ENCODE data around the gene ZNHIT3.
A peak's percentile ranks its signal among the peaks of the same experiment; 100 is the strongest.

Gene ZNHIT3

DNA sequence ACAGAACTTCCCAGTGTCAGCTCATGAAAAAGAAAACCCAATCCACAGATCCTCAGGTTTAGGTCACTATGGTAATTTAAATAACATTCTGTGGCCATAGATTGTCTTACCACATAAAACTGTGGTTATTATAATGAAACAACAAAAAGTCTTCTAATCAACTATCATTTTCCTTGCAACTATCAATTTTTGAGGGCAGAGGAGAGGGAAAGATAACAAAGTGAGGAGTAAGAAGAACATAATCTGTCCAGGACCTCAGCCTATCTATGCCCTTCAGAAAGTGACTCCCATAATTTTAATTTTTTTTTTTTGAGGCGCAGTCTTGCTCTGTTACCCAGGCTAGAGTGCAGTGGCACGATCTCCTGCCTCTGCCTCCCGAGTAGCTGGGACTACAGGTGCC, 54.2 kb downstream of the ZNHIT3 start:
- Mint-ChIP-seq H3K9me3 (no peaks in the 10 kb centered on the region), H3K27ac (no peak overlapping the region), H3K4me3 (no peak overlapping the region), H3K4me1 (peaks cover 10% of the 10 kb centered on the region), H3K27me3 (no peaks in the 10 kb centered on the region), H3K36me3 (peaks cover 5% of the 10 kb centered on the region)
- no peak for DNase-seq (ENCODE audit: low spot score in 2 of 2)
- no peak for ATAC-seq (ENCODE audit: low read depth)

DNA sequence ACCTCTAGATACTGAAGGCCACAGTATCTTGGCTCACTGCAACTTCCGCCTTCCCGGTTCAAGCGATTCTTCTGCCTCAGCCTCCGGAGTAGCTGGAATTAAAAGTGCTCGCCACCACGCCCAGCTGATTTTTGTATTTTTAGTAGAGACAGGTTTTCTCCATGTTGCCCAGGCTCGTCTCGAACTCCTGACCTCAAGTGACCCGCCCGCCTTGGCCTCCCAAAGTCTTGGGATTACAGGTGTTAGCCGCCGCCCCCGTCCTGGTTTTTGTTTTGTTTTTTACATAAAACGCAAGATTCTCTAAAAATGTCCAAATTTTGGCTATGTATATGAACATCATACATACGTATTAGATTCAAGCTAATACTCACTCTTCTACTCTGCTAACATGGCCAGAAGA, 56.3 kb downstream of the ZNHIT3 start:
- peaks cover 10% of the 10 kb centered on the region for H3K4me1 Mint-ChIP-seq
- no peak overlapping the region for H3K27ac Mint-ChIP-seq

DNA sequence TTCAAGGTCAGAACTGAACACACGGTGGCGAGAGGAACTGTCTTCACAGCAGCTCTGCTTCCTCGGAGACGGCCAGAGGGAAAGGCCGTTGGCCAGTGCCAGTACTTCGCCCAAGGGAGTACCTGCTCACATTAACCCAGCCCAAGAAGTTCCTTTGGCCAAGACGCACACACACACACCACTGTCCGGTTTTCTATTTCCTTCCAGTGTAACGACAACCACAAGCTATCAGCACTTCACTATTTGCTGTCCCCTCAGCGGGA, 57.5 kb downstream of the ZNHIT3 start:
- no peak for ATAC-seq (ENCODE audit: low read depth)
- Mint-ChIP-seq H3K27ac (peak overlapping the region; percentile 100), H3K36me3 (peaks cover 3% of the 10 kb centered on the region), H3K4me3 (peak overlapping the region; percentile 94), H3K4me1 (peaks cover 16% of the 10 kb centered on the region), H3K9me3 (no peaks in the 10 kb centered on the region), H3K27me3 (no peaks in the 10 kb centered on the region)
- DNase-seq (ENCODE audit: low spot score in 2 of 2): peak in 1 of 2 donors; percentile 37

More for the DNA sequence above, 56.3 kb downstream of the ZNHIT3 start:
- Mint-ChIP-seq H3K4me3 (no peak overlapping the region), H3K36me3 (peaks cover 3% of the 10 kb centered on the region), H3K9me3 (no peaks in the 10 kb centered on the region), H3K27me3 (no peaks in the 10 kb centered on the region)
- ATAC-seq (ENCODE audit: low read depth) (no peak), DNase-seq (ENCODE audit: low spot score in 2 of 2) (no peak)

DNA sequence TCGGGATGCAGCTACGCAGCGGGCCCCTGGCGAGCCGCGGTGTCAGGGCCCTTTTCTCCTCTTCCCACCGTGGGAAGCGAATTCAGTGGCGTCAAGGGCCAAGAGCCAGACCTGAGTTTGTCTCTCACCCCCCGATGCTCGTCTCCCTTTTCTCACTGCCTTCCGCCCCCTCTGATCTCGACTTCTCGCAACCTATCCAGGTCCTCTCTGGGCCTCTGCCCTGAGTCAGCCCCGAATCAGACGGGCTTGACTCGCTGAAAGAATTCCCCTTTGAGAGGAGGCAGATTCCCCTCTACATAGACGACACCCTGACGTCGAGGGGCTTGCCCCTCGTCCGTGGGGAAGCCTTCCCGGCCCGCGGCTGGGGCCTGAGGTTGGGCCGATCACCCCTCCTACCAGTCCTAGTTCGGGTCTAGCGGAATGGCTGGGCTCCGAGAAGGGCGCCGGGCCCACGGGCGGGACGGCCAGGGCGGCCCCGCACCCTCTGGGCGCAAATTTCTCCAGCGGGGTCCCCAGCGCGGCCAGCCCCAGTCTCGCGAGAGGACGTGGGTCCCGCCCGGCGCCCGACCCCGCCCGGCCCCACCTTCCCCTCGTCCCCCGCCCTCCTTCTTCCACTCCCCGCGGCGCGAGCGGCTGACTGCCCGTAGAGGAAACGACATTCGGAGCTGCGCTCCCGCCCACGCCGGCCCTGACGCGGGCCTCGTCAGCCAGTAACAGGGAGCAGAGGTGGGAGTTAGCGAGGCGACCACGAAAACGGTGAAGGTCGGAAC, 58.0 kb downstream of the ZNHIT3 start, which contains the start of gene GGNBP2:
GGNBP2 (plus strand) TSS at position 613 of the 770 bp plus-strand sequence. CDS start 806 bp downstream, outside the sequence.
- Mint-ChIP-seq H3K9me3 (no peaks in the 10 kb centered on the region), H3K4me1 (peaks cover 16% of the 10 kb centered on the region), H3K27me3 (no peaks in the 10 kb centered on the region), H3K4me3 (peak within 1 kb of the TSS; percentile 94), H3K27ac (peak within 1 kb of the TSS; percentile 100), H3K36me3 (peaks cover 3% of the 10 kb centered on the region)
- DNase-seq (ENCODE audit: low spot score in 2 of 2) (peak; percentile 90), ATAC-seq (ENCODE audit: low read depth) (peak; percentile 59)

DNA sequence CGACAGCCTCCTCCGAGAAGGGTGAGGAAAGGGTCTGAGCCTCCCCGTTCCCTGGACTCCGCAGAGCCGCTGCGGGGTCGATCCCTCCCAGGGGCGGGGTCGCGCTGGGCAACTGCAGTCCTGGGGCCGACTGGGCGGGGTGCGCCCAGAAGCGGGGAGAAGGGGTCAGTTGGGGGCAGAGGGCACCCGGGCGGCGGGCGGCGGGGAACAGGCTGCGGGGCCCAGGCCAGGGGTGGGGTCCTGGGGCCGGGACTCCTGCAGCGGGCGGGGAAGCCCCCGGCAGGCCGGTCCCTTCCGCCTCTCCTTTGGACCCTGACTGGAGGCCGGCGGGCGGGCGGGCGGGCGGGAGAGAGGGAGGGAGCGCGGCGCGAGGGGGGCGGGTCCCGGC, 58.6 kb downstream of the ZNHIT3 start:
- Mint-ChIP-seq H3K4me1 (peaks cover 17% of the 10 kb centered on the region), H3K36me3 (no peaks in the 10 kb centered on the region), H3K9me3 (no peaks in the 10 kb centered on the region), H3K27ac (peak overlapping the region; percentile 100), H3K27me3 (no peaks in the 10 kb centered on the region), H3K4me3 (peak overlapping the region; percentile 94)
- no peak for DNase-seq (ENCODE audit: low spot score in 2 of 2)
- no peak for ATAC-seq (ENCODE audit: low read depth)

All from memory B cell (primary cell).